GM10248 (cell line): Measurements from ENCODE around the gene NTN4.
"Not testable (repeated sequence)": the region's sequence is repeated elsewhere in the genome, so short reads cannot be mapped to it uniquely, and the experiment has no call there.

ENCODE experiments used
- CTCF ChIA-PET: fragments of 300-600 bp; sonication (Branson Sonifier 250); formaldehyde crosslinking; extraction: SDS; loops from one replicate; lab custom pipeline; 2021; ENCODE audit warnings: antibody characterized with exemption; lab: Yijun Ruan, JAX
- POLR2A ChIA-PET: fragments of 350-650 bp; sonication (Branson Sonifier 250); formaldehyde crosslinking; extraction: SDS; loops from one replicate; lab custom pipeline; 2020; ENCODE audit warnings: antibody characterized with exemption; lab: Yijun Ruan, JAX
- DNase-seq: peaks from one replicate; pipeline ENCODE4 v3.0.0; 2012; ENCODE audit errors: extremely low spot score
- TF ChIP-seq, protein P1 (sequence below): IDR thresholded peaks from 2 replicates; pipeline ENCODE4 v1.5.1; 2012; ENCODE audit warnings: mild to moderate bottlenecking, low read depth; ENCODE audit errors: extremely low read depth, missing control alignments, control extremely low read depth

The NTN4 gene

DNA sequence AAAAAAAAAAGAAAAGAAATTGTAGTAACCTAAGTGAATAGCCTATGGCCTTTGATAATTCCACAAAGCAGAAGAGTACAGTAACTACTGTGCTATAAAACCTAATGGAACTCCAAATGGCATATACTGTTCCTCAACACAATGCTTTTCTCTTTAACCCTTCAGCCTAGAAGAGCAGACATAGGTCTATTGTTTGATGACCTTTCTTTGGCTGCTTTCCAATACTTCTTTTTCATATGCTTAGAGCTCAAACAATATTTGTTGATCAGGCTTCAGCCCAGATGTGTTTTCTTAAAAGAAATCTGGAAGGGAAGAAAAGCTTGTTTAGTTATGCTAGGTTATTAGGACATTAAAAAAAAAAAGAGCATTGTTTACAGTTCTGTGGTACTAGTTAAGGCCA, 116.4 kb downstream of the NTN4 start:
- ChIA-PET CTCF (interaction anchor here (1.0 kb wide), 1 partner anchor 12 kb away, joined by 3 read pairs; no protein-coding TSS in a partner anchor), POLR2A (no interaction called here)
- TF ChIP-seq, protein P1, sequence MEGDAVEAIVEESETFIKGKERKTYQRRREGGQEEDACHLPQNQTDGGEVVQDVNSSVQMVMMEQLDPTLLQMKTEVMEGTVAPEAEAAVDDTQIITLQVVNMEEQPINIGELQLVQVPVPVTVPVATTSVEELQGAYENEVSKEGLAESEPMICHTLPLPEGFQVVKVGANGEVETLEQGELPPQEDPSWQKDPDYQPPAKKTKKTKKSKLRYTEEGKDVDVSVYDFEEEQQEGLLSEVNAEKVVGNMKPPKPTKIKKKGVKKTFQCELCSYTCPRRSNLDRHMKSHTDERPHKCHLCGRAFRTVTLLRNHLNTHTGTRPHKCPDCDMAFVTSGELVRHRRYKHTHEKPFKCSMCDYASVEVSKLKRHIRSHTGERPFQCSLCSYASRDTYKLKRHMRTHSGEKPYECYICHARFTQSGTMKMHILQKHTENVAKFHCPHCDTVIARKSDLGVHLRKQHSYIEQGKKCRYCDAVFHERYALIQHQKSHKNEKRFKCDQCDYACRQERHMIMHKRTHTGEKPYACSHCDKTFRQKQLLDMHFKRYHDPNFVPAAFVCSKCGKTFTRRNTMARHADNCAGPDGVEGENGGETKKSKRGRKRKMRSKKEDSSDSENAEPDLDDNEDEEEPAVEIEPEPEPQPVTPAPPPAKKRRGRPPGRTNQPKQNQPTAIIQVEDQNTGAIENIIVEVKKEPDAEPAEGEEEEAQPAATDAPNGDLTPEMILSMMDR: no peak
- no peak for DNase-seq

DNA sequence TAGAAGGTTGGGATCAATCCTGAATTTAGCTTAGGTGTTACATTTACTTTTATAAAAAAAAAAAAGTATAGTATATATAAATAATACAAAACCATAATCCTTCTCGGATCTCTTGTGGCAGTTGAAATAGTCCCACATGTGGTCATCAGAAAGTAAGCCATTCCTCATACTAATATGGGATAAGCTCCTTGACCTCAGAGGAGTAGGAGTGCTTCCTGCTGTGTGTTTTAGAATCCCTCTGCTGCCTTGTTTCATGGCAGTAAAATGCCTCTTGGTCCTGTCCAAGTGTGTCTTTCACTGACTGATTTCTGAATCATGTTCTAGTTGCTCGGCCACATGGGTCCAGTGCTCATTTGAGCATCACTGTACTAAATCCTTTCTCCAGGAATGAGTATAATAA, 117.0 kb downstream of the NTN4 start:
- POLR2A ChIA-PET: no interaction called here
- DNase-seq: no peak
- TF ChIP-seq, protein P1: no peak
- CTCF ChIA-PET: interaction anchor here (1.0 kb wide), 1 partner anchor 12 kb away, joined by 3 read pairs; no protein-coding TSS in a partner anchor

DNA sequence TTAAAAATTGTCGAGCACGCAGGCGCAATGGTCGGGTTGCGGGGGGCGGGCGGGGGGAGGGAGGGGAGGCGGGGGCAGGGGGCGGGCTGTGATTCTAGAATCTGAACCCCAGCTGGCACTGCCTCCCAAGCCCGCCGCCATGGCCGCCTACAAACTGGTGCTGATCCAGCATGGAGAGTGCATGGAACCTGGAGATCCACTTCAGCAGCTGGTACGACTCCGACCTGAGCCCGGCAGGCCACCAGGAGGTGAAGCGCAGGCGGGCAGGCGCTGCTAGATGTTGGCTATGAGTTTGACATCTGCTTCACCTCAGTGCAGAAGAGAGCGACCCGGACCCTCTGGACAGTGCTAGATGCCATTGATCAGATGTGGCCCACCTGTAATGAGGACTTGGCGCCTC, 118.4 kb downstream of the NTN4 start:
- no peak for DNase-seq
- ChIA-PET CTCF (no interaction called here), POLR2A (no interaction called here)
- TF ChIP-seq, protein P1: no peak

DNA sequence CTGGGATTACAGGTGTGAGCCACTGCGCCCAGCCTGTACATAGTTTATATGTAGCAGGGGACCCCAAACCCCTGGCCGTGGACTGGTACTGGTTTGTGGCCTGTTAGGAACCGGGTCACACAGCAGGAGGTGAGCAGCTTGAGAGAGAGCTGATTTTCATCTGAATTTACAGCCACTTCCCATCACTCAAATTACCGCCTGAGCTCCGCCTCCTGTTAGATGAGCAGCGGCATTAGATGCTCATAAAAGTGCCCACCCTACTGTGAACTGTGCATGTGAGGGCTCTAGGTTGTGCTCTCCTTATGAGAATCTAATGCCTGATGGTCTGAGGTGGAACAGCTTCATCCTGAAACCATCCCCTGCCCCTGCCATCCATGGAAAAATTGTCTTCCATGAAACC, 119.3 kb downstream of the NTN4 start:
- no peak for DNase-seq
- TF ChIP-seq, protein P1: no peak
- ChIA-PET POLR2A (no interaction called here), CTCF (interaction anchor here (1.2 kb wide), 1 partner anchor 8 kb away, joined by 3 read pairs; no protein-coding TSS in a partner anchor)

DNA sequence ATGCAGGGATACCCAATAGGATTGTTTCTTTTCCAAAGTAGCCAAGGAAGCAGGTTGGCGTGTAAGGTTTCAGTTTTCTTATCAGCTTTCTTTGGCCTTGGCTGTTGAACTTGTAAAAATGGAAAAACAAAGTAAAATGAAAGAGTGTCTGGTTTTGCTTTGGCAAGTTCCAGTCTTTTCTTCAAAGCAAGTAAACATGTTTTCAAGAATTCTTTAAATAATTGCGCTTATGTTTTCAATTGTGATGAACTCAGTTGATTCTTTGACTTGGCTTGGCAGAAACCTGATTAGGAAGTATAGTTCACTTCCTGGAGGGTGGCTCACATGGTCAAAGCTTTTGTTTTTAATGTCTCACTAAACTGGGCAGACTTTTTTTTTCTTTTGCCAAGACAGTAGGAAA, 127.0 kb downstream of the NTN4 start:
- TF ChIP-seq, protein P1: no peak
- DNase-seq: no peak
- ChIA-PET CTCF (no interaction called here), POLR2A (no interaction called here)

DNA sequence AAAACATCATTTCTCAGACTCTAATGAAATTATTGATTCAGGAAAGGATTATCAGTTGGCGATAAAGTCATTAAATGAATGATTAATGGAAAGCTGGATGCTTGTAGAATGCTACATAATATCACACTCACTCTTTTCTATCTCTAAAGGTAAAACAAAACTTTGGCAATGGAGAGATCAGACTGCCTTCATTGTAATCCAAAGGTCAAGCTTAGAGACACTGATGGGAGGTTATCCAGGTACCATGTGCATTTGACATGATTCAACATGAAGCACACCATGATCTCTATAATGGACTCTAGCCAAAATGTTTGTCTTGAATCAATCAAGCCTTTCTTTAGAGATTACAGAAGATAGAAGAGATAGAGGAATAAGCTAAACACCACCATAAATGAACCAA, 129.2 kb downstream of the NTN4 start:
- TF ChIP-seq, protein P1: no peak
- ChIA-PET CTCF (interaction anchor here (1.2 kb wide), 2 partner anchors 12 to 66 kb away, joined by 3 read pairs; no protein-coding TSS in a partner anchor), POLR2A (no interaction called here)
- no peak for DNase-seq

DNA sequence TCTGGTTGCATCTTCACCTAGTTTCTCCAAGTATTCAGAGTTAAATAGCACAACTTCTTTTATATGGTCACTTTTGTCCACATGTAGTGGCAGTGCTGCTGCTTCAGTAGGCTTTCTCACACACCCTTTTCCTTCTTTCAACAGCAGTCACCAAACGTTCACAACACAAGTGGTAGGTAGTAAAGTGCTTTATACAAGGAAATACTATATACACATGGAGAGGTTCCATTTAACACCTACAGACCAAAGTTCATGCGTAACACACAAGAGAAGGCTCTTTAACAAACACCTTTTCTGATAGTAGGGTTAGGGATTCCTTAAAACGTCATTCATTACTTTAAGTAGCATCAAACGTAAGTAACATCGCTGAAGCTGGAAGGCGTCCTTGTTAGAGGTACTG, 132.2 kb downstream of the NTN4 start:
- POLR2A ChIA-PET: no interaction called here
- CTCF ChIA-PET: interaction anchor here (1.6 kb wide), 1 partner anchor 12 kb away, joined by 3 read pairs; no protein-coding TSS in a partner anchor
- TF ChIP-seq, protein P1: no peak

DNA sequence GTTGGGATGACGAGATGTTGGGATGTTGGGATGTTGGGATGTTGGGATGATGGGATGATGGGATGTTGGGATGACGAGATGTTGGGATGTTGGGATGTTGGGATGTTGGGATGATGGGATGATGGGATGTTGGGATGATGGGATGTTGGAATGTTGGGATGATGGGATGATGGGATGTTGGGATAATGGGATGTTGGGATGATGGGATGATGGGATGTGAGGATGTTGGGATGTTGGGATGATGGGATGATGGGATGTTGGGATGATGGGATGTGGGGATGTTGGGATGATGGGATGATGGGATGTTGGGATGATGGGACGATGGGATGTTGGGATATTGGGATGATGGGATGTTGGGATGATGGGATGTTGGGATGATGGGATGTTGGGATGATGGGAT, 135.9 kb downstream of the NTN4 start:
- DNase-seq, POLR2A ChIA-PET, CTCF ChIA-PET: not testable (repeated sequence)

More for the DNA sequence above, 132.2 kb downstream of the NTN4 start:
- no peak for DNase-seq
